Lower lobe of right lung (tissue), 2 donors: ENCODE data around the gene SAMM50. TPM values are rescaled to one million over a fixed set of nuclear protein-coding genes. Genes with fewer than 3 reads are reported as not detected.
A peak's percentile ranks its signal among the peaks of the same experiment; 100 is the strongest.

ENCODE experiments used
- ATAC-seq, 2 donors: fragments of 200-7000 bp; cut with Tn5 transposase; one replicate each; pipeline ENCODE4 v1.9.1; 2020 to 2022; ENCODE audit warnings: mild to moderate bottlenecking in 2 of 2, moderate library complexity in 2 of 2
- DNase-seq: peaks from one replicate; pipeline ENCODE4 v3.0.0-alpha.2; 2020
- H3K27ac ChIP-seq: fragments of 200-600 bp; one replicate; pipeline ENCODE4 v1.8.0; 2022
- H3K27me3 ChIP-seq: fragments of 200-600 bp; one replicate; pipeline ENCODE4 v1.8.0; 2022; ENCODE audit warnings: low read depth
- H3K36me3 ChIP-seq: fragments of 200-600 bp; one replicate; pipeline ENCODE4 v1.8.0; 2022; ENCODE audit warnings: mild to moderate bottlenecking
- H3K4me1 ChIP-seq: fragments of 200-600 bp; one replicate; pipeline ENCODE4 v1.8.0; 2022
- H3K4me3 ChIP-seq: fragments of 200-600 bp; one replicate; pipeline ENCODE4 v1.8.0; 2022; ENCODE audit warnings: mild to moderate bottlenecking
- H3K9me3 ChIP-seq: fragments of 200-600 bp; one replicate; pipeline ENCODE4 v1.8.0; 2022
- CTCF ChIP-seq: fragments of 200-600 bp; IDR thresholded peaks from one replicate; pipeline ENCODE4 v1.8.0; 2022; ENCODE audit warnings: antibody characterized with exemption, mild to moderate bottlenecking
- intact Hi-C: fragments of 100-400 bp; cut with DNase I; formaldehyde crosslinking; loops from one replicate; pipeline ENCODE4 v1.11.0; 2022
- total RNA-seq: library from RNA; stranded (reverse); fragmentation: NEBNext Ultra II Directional; extraction: Animal tissue kit (Norgen Biotek cat#: 25700); gene quantifications from one replicate; pipeline ENCODE4 v1.2.1, GENCODE V29; 2021
- donor health status: DM: no; HTN: yes; CAD: no; lungs with severe emphysema.

SAMM50 gene
- total RNA-seq, 1 donor from 2014 or later: 28.5 TPM

DNA sequence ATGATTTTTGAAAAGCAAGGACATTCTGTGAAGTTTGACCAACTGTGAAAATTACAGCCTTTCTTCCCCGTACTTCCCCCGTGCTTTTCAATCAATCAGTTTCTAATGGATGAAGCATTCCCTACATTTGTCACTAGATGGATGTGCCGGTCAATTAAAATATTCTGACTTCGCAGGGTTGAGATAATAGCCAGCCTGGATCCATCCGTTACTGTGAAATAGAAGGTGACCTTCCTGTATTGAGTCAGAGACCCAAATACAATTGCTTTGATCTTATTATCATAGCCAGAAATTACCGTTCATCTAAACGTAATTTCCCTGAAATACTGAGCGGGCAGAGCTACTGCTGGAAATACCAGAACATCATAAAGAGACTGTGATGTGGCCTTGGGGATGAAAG, 47.8 kb downstream of the SAMM50 start:
- no peak for TF ChIP-seq CTCF
- ATAC-seq (no peak), DNase-seq (no peak)
- intact Hi-C loops: no loop called here
- peaks cover 4% of the 10 kb centered on the region for H3K9me3 ChIP-seq
- no peak overlapping the region for H3K27ac ChIP-seq
- H3K4me1 ChIP-seq: no peaks in the 10 kb centered on the region
- peaks cover 14% of the 10 kb centered on the region for H3K36me3 ChIP-seq
- H3K4me3 ChIP-seq: no peak overlapping the region
- H3K27me3 ChIP-seq: no peaks in the 10 kb centered on the region

DNA sequence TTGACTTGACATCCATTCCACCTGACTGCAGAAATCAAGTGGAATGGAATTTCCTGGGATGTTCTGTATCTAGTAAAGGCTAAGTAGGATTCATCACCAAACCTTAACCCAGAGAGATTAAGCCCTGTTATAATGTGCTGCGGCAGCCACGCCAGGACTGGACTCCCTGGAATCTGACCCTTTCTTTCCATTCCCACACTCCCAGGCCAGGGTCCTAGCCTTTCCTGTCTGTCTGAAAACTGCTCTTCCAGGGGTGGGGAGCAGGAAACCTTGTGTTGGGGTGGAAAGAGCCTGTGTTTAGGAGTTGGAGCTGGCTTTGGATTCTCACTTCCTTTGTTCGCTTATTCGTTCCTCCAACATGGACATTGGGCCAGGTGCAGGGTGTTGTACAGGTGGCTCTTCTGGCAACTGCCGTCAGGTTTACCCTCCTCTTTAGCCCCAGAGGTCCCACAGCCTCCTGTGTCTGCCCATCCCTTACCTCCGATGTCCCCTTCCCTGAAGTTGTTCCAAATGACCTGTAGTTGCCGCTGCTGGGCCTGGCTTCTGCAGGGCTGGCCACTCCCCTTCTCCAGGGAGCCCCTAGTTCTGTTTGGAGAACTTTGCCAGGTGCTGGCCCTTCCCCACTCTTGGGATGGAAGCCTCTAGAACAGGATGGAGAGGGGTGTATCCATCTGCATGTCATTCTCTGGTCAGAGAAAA, 48.3 kb downstream of the SAMM50 start:
- peaks cover 4% of the 10 kb centered on the region for H3K9me3 ChIP-seq
- H3K27me3 ChIP-seq: no peaks in the 10 kb centered on the region
- no peaks in the 10 kb centered on the region for H3K4me1 ChIP-seq
- no peak for ATAC-seq
- DNase-seq: peak; percentile 14
- no peak overlapping the region for H3K4me3 ChIP-seq
- H3K36me3 ChIP-seq: peaks cover 9% of the 10 kb centered on the region
- TF ChIP-seq CTCF: no peak
- intact Hi-C loops: no loop called here
- H3K27ac ChIP-seq: no peak overlapping the region

DNA sequence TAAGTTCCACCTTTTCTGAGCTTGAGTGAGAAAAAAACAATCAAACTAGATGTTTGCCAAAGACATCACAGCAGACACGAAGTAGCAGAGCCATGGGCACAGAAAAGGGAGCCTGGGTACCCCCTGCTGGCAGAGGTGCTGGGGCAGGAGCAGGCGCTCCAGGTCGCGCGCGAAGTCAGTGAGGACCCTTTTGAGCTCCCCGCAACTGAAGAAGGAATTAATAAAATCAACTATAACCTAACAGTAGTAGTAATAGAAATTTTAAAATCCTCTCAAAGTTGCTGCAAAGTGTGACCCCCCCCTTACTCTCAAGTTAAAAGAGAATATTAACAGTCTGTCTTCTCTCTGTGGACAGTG, 48.8 kb downstream of the SAMM50 start:
- intact Hi-C loops: no loop called here
- peaks cover 4% of the 10 kb centered on the region for H3K9me3 ChIP-seq
- no peaks in the 10 kb centered on the region for H3K27me3 ChIP-seq
- DNase-seq: peak; percentile 15
- no peak overlapping the region for H3K4me3 ChIP-seq
- H3K36me3 ChIP-seq: peaks cover 3% of the 10 kb centered on the region
- no peak for TF ChIP-seq CTCF
- no peaks in the 10 kb centered on the region for H3K4me1 ChIP-seq
- H3K27ac ChIP-seq: no peak overlapping the region
- no peak for ATAC-seq

GRCh38 chr22:44005524-44005923, 50.3 kb downstream of the SAMM50 start:
- TF ChIP-seq CTCF: no peak
- H3K4me1 ChIP-seq: no peaks in the 10 kb centered on the region
- intact Hi-C loops: no loop called here
- H3K4me3 ChIP-seq: no peak overlapping the region
- DNase-seq (peak; percentile 37), ATAC-seq (peak in 1 of 2 donors; percentile 39)
- peaks cover 4% of the 10 kb centered on the region for H3K9me3 ChIP-seq
- no peaks in the 10 kb centered on the region for H3K27me3 ChIP-seq
- no peaks in the 10 kb centered on the region for H3K36me3 ChIP-seq
- H3K27ac ChIP-seq: no peak overlapping the region

DNA sequence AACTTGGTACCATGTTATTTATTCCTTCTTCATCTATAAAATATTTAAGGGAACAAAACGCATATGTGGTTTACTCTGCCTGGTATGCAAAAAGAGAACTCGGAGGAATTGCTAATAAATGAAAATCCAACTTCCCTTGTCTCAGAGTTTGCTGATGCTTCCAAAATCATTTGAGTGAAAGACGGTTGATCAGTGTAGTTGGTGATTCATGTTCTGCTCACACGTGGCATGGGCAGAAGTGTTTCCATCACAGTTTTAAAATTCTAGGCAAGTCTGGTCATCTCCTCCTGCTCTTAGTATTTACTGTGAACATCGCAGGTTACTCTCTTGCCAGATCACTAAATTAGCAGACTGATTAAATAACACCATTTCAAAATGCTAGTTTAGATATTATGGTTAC, 56.9 kb downstream of the SAMM50 start:
- H3K36me3 ChIP-seq: no peaks in the 10 kb centered on the region
- ATAC-seq (no peak), DNase-seq (no peak)
- H3K9me3 ChIP-seq: no peaks in the 10 kb centered on the region
- H3K4me3 ChIP-seq: no peak overlapping the region
- no peak for TF ChIP-seq CTCF
- no peak overlapping the region for H3K27ac ChIP-seq
- intact Hi-C loops: no loop called here
- no peaks in the 10 kb centered on the region for H3K27me3 ChIP-seq
- no peaks in the 10 kb centered on the region for H3K4me1 ChIP-seq
